Cardiac fibroblast (primary cell): Measurements from ENCODE around the gene UQCC5.

Experiments used
- DNase-seq, 2 donors: peaks; one replicate each; pipeline versions ENCODE4 v3.0.0 to v3.0.0-alpha.2; 2010; ENCODE audit warnings: low read depth in 2 of 2
- H3K4me3 ChIP-seq, 2 donors: replicated peaks in 1 of 2; 1 replicate in 1 of 2; 2 replicates in 1 of 2; pipeline ENCODE4 v1.5.1; 2011; ENCODE audit warnings: low read depth in 2 of 2, low read length in 2 of 2, mild to moderate bottlenecking in 2 of 2, moderate library complexity in 1 of 2
- CTCF ChIP-seq: IDR thresholded peaks from one replicate; pipeline ENCODE4 v1.5.1; 2011; ENCODE audit warnings: low read depth, mild to moderate bottlenecking, low read length, inconsistent platforms

Gene UQCC5

GRCh38 chr3:52544937-52545336 is 8.5 kb downstream of the UQCC5 start:
- DNase-seq: no peak
- no peak overlapping the region for H3K4me3 ChIP-seq
- TF ChIP-seq CTCF: no peak

- no peak for TF ChIP-seq CTCF
- no peak overlapping the region for H3K4me3 ChIP-seq
- peak in 1 of 2 donors; percentile 54 for DNase-seq
Observed at GRCh38 chr3:52546111-52546901, 9.9 kb downstream of the UQCC5 start.

GRCh38 chr3:52547143-52547542 is 10.7 kb downstream of the UQCC5 start:
- no peak for DNase-seq
- no peak overlapping the region for H3K4me3 ChIP-seq
- no peak for TF ChIP-seq CTCF

GRCh38 chr3:52551118-52551517 is 14.7 kb downstream of the UQCC5 start:
- no peak overlapping the region for H3K4me3 ChIP-seq
- no peak for DNase-seq
- TF ChIP-seq CTCF: no peak

- no peak for DNase-seq
- H3K4me3 ChIP-seq: no peak overlapping the region
- no peak for TF ChIP-seq CTCF
Observed at GRCh38 chr3:52552089-52552488, 15.7 kb downstream of the UQCC5 start.

- H3K4me3 ChIP-seq: no peak overlapping the region
- no peak for DNase-seq
- no peak for TF ChIP-seq CTCF
Observed at GRCh38 chr3:52554026-52554755, 17.8 kb downstream of the UQCC5 start.
